Neural progenitor cell (in vitro differentiated cells): ENCODE results near the gene RABEP2.

Experiments
- CTCF ChIP-seq: fragments of 200-600 bp; sonication (generic); IDR thresholded peaks from 2 replicates; pipeline ENCODE4 v1.5.1; 2017; ENCODE audit warnings: antibody characterized with exemption, mild to moderate bottlenecking
- EZH2 ChIP-seq: fragments of 200-600 bp; sonication (generic); IDR thresholded peaks from 2 replicates; pipeline ENCODE4 v1.6.1; 2017; ENCODE audit warnings: antibody characterized with exemption, mild to moderate bottlenecking, moderate library complexity
- EZH2phosphoT487 ChIP-seq: fragments of 200-600 bp; sonication (generic); IDR thresholded peaks from 2 replicates; pipeline ENCODE4 v1.6.1; 2017; ENCODE audit warnings: antibody characterized with exemption

- no peak for TF ChIP-seq CTCF
- no peak for TF ChIP-seq EZH2
- TF ChIP-seq EZH2phosphoT487: no peak
These were observed 6.3 kb downstream of the RABEP2 start for GRCh38 chr16:28918698-28919097.
